HepG2 (cell line): ENCODE results near the gene ZNF705A.

Source experiments
- LRRFIP1 ChIP-seq: sonication (generic); formaldehyde crosslinking; conservative IDR thresholded peaks from 2 replicates; pipeline ENCODE4 v1.4.0; 2020; ENCODE audit warnings: missing genetic modification reagents
- NPAS2 ChIP-seq: sonication (generic); formaldehyde crosslinking; IDR thresholded peaks from 2 replicates; pipeline ENCODE4 v1.8.0; 2022; ENCODE audit warnings: mild to moderate bottlenecking, missing genetic modification reagents, borderline replicate concordance

GRCh38 chr12:8145754-8146441, 10.9 kb upstream of the ZNF705A start:
- TF ChIP-seq NPAS2, result no peak
- TF ChIP-seq LRRFIP1 (CRISPR knock-in tag), result no peak
